PC-3 (cell line): Measurements from ENCODE around the gene PEA15. TPM values are rescaled to one million over a fixed set of nuclear protein-coding genes. Genes with fewer than 3 reads are reported as not detected.

Experiments
- ATAC-seq: fragments of 200-7000 bp; cut with Tn5 transposase; 2 replicates; pipeline ENCODE4 v1.9.1; 2020; ENCODE audit warnings: mild to moderate bottlenecking, moderate library complexity
- BruUV-seq: library from RNA; stranded (reverse); fragments of 400-500 nt; replicated peaks from 2 replicates; lab custom pipeline; 2021; lab: Mats Ljungman, UMichigan
- CTCF ChIA-PET: fragments of 300-600 bp; sonication (Branson Sonifier 250); formaldehyde crosslinking; loops from one replicate; lab custom pipeline; 2022; ENCODE audit warnings: antibody characterized with exemption; lab: Charles Lee
- POLR2A ChIA-PET: fragments of 300-600 bp; sonication (Branson Sonifier 250); formaldehyde crosslinking; loops from one replicate; lab custom pipeline; 2022; ENCODE audit warnings: antibody characterized with exemption; ENCODE audit not compliant: unreplicated experiment; lab: Charles Lee
- DNase-seq: peaks from one replicate; pipeline ENCODE4 v3.0.0-alpha.2; 2015
- H2AFZ ChIP-seq: fragments of 300-600 bp; sonication (generic); 2 replicates; pipeline ENCODE4 v1.6.0; 2016; ENCODE audit warnings: antibody characterized with exemption, low read length
- H3F3A ChIP-seq: fragments of 300-600 bp; sonication (generic); one replicate; pipeline ENCODE4 v1.6.0; 2017; ENCODE audit warnings: antibody characterized with exemption, low read length, control low read depth, mild to moderate bottlenecking; ENCODE audit not compliant: unreplicated experiment
- H3K27ac ChIP-seq: fragments of 300-600 bp; sonication (generic); 2 replicates; pipeline ENCODE4 v1.5.1; 2016; ENCODE audit warnings: mild to moderate bottlenecking, low read length
- H3K27me3 ChIP-seq: fragments of 300-600 bp; sonication (generic); 2 replicates; pipeline ENCODE4 v1.6.1; 2016; ENCODE audit warnings: low read length, mixed read lengths
- H3K36me3 ChIP-seq: fragments of 300-600 bp; sonication (generic); 2 replicates; pipeline ENCODE4 v1.6.1; 2016; ENCODE audit warnings: low read depth, mixed run types, low read length, mixed read lengths
- H3K4me1 ChIP-seq: fragments of 300-600 bp; sonication (generic); 2 replicates; pipeline ENCODE4 v1.5.1; 2016; ENCODE audit warnings: low read length; ENCODE audit not compliant: insufficient read depth
- H3K4me2 ChIP-seq: fragments of 300-600 bp; sonication (generic); 2 replicates; pipeline ENCODE4 v1.6.0; 2016; ENCODE audit warnings: low read length
- H3K4me3 ChIP-seq: fragments of 300-600 bp; sonication (generic); 2 replicates; pipeline ENCODE4 v1.5.1; 2016; ENCODE audit warnings: mild to moderate bottlenecking, low read length, mixed read lengths
- H3K79me2 ChIP-seq: fragments of 300-600 bp; sonication (generic); 2 replicates; pipeline ENCODE4 v1.6.1; 2017; ENCODE audit warnings: low read length, mixed read lengths
- H3K9ac ChIP-seq: fragments of 300-600 bp; sonication (generic); 2 replicates; pipeline ENCODE4 v1.6.0; 2016; ENCODE audit warnings: mild to moderate bottlenecking, low read length
- H3K9me2 ChIP-seq: fragments of 300-600 bp; sonication (generic); replicated peaks from 2 replicates; pipeline ENCODE4 v1.6.1; 2016; ENCODE audit warnings: mixed run types, low read length, mixed read lengths
- H3K9me3 ChIP-seq: fragments of 300-600 bp; sonication (generic); 2 replicates; pipeline ENCODE4 v1.6.1; 2016; ENCODE audit warnings: low read length, mixed read lengths
- H4K20me1 ChIP-seq: fragments of 300-600 bp; sonication (generic); 2 replicates; pipeline ENCODE4 v1.6.1; 2016; ENCODE audit warnings: low read length, mixed read lengths
- EZH2 ChIP-seq: fragments of 300-600 bp; sonication (generic); IDR thresholded peaks from one replicate; pipeline ENCODE4 v1.6.1; 2017; ENCODE audit warnings: antibody characterized with exemption, mild to moderate bottlenecking, low read length; ENCODE audit not compliant: unreplicated experiment
- EZH2phosphoT487 ChIP-seq: fragments of 300-600 bp; sonication (generic); IDR thresholded peaks from 2 replicates; pipeline ENCODE4 v1.6.1; 2018; ENCODE audit warnings: mild to moderate bottlenecking, antibody characterized with exemption, low read length, borderline replicate concordance
- intact Hi-C: fragments of 100-400 bp; cut with micrococcal nuclease; formaldehyde crosslinking; loops from 2 replicates; pipeline ENCODE4 v1.9.0; 2023
- total RNA-seq: library from RNA; depleted of rRNA; stranded (reverse); fragments of >200 nt; gene quantifications from 2 replicates; pipeline ENCODE4 v1.2.3, GENCODE V29; 2014
- TF ChIP-seq, protein P1 (sequence below): fragments of 300-600 bp; sonication (generic); conservative IDR thresholded peaks from 2 replicates; pipeline ENCODE4 v1.5.1; 2017; ENCODE audit warnings: antibody characterized with exemption, low read depth, mild to moderate bottlenecking, low read length

Gene PEA15
- total RNA-seq, 1 experiment from 2014 or later = 90.3 TPM

DNA sequence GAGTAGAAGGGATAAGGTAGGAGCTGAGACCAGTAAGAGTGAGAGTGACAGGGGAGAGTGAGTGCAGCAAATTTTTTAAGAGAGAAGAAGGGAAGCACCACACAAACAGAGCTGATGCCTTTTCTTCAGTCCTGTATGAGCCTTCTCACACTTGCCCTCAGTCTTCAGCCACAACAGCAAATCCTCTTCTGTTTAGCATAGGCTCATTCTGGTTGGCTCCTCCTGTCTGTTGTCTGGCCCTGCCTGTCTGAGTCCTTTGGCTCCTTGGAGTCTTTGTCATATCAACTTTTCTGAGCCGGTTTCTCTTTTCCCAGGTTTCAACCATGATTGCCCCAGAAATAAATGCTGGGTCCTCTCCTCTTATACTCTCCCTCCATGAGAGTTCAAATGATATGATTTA is 27.5 kb upstream of the PEA15 start:
- no peak for ATAC-seq
- TF ChIP-seq EZH2phosphoT487 = no peak
- no peak for TF ChIP-seq EZH2
- TF ChIP-seq, protein P1, sequence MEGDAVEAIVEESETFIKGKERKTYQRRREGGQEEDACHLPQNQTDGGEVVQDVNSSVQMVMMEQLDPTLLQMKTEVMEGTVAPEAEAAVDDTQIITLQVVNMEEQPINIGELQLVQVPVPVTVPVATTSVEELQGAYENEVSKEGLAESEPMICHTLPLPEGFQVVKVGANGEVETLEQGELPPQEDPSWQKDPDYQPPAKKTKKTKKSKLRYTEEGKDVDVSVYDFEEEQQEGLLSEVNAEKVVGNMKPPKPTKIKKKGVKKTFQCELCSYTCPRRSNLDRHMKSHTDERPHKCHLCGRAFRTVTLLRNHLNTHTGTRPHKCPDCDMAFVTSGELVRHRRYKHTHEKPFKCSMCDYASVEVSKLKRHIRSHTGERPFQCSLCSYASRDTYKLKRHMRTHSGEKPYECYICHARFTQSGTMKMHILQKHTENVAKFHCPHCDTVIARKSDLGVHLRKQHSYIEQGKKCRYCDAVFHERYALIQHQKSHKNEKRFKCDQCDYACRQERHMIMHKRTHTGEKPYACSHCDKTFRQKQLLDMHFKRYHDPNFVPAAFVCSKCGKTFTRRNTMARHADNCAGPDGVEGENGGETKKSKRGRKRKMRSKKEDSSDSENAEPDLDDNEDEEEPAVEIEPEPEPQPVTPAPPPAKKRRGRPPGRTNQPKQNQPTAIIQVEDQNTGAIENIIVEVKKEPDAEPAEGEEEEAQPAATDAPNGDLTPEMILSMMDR = no peak
- Histone ChIP-seq H3K4me1 (no peaks in the 10 kb centered on the region), H3K4me3 (no peak overlapping the region), H3K9me2 (no peaks in the 10 kb centered on the region), H4K20me1 (no peaks in the 10 kb centered on the region), H3K9ac (no peak overlapping the region), H3K27ac (no peak overlapping the region), H3K4me2 (no peak overlapping the region), H3F3A (no peaks in the 10 kb centered on the region), H3K9me3 (no peaks in the 10 kb centered on the region), H3K36me3 (no peaks in the 10 kb centered on the region), H3K79me2 (no peaks in the 10 kb centered on the region), H2AFZ (no peak overlapping the region), H3K27me3 (no peaks in the 10 kb centered on the region)
- no peak for DNase-seq
- ChIA-PET CTCF (no interaction called here), POLR2A (no interaction called here)
- intact Hi-C loops = no loop called here
- BruUV-seq = no TSS peak

DNA sequence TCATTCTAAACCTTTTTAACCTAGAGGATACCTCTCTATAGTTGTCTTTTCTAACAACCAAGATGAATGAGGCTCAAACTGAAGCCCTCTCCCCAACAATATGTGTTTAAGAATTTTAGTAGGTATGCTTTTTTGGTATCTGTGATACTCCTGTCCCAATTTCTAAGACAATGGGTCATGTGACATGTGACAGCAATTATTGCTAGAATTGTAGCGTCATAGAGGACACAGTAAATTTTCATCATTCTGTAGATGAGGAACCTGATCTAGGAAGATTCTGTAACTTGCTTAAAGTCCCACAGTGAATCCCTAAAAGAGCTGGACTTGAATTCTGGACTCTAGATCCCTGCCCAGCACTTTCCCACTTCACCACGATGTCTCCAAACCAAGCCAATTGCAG is 26.5 kb upstream of the PEA15 start:
- Histone ChIP-seq H3K36me3 (no peaks in the 10 kb centered on the region), H3K27me3 (no peaks in the 10 kb centered on the region), H3K27ac (no peak overlapping the region), H2AFZ (no peak overlapping the region), H3K4me2 (no peak overlapping the region), H3K9me3 (no peaks in the 10 kb centered on the region), H3K9ac (no peak overlapping the region), H3F3A (no peaks in the 10 kb centered on the region), H3K4me1 (no peaks in the 10 kb centered on the region), H3K9me2 (no peaks in the 10 kb centered on the region), H3K4me3 (no peak overlapping the region), H4K20me1 (no peaks in the 10 kb centered on the region), H3K79me2 (no peaks in the 10 kb centered on the region)
- TF ChIP-seq EZH2phosphoT487 (no peak), EZH2 (no peak)
- TF ChIP-seq, protein P1 = no peak
- POLR2A ChIA-PET = no interaction called here
- intact Hi-C loops = no loop called here
- CTCF ChIA-PET = no interaction called here
- DNase-seq = no peak
- no peak for ATAC-seq
- BruUV-seq = no TSS peak

DNA sequence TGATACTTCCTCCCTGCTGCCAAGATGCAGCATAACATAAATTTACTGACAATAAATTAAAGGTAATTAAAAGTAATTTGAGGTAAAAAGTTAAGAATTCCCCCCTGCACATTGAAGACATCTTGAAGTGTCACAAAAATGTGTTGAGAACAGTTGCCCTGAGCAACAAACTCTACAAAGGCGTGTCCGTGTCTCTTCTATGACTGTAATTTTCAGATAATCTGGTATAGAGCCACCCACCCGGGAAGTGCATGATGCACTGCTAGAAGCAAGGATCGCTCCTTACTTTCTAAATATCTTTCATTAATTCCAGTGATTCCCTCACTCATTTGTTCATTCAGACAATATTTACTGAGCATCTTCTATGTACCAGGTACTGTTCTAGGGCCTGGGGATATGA is 25.8 kb upstream of the PEA15 start:
- no TSS peak for BruUV-seq
- no peaks in the 10 kb centered on the region for H3K79me2 ChIP-seq
- TF ChIP-seq EZH2phosphoT487 (no peak), EZH2 (no peak)
- TF ChIP-seq, protein P1 = no peak
- POLR2A ChIA-PET = no interaction called here
- H3K4me1 ChIP-seq = no peaks in the 10 kb centered on the region
- no peak overlapping the region for H3K9ac ChIP-seq
- DNase-seq = no peak
- no peaks in the 10 kb centered on the region for H4K20me1 ChIP-seq
- H3K4me3 ChIP-seq = no peak overlapping the region
- no peak overlapping the region for H3K27ac ChIP-seq
- no peak overlapping the region for H3K4me2 ChIP-seq
- H2AFZ ChIP-seq = no peak overlapping the region
- no peaks in the 10 kb centered on the region for H3K27me3 ChIP-seq
- no peaks in the 10 kb centered on the region for H3K9me2 ChIP-seq
- H3K9me3 ChIP-seq = no peaks in the 10 kb centered on the region
- H3K36me3 ChIP-seq = no peaks in the 10 kb centered on the region
- CTCF ChIA-PET = no interaction called here
- no peak for ATAC-seq
- no peaks in the 10 kb centered on the region for H3F3A ChIP-seq
- intact Hi-C loops = no loop called here
